Activated CD4-positive, alpha-beta T cell treated with anti-CD3 and anti-CD28 coated beads, Interleukin-2, amount 50 U/mL, for 1 hour (primary cell): ENCODE data around the gene TMED9.
A peak's percentile ranks its signal among the peaks of the same experiment; 100 is the strongest.
"Not testable (repeated sequence)": the region's sequence is repeated elsewhere in the genome, so short reads cannot be mapped to it uniquely, and the experiment has no call there.

ENCODE experiments used
- DNase-seq: peaks from one replicate; pipeline ENCODE4 v3.0.0-alpha.2; 2020

The TMED9 gene

GRCh38 chr5:177592010-177592834, at the start of gene TMED9:
TSS of gene TMED9 (plus strand) at chr5:177592203. CDS start at chr5:177592215, 12 bp downstream.
- DNase-seq, result peak; percentile 85

DNA sequence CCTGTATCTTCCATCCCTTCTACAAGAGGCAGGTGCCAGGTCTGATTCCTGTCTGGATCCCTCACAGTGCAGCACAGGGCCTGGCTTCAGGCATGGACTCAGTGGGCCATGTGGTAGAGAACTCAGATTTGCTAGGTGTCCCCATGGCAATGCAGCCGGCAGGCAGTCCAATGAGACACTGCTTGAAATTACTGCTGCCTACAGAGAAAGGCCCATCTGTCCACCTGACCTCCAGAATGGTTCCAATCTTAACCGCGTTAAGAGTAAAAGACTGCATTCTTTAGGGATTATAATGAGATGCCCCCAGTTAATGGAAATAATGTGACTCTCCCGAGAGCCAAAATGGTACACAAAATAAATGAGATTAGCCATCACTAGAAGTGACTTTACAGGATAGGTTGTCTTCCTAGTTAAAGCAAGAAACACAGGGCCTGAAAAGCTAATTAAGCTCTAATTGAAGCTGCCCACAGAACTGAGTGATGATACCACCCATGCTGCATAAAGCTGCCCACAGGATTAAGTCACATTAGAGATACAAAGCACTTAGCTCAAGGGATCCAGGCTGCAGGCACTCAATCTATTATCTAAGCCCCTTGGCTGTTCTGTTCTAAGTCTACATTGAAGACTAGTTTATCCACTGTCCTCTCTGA, 49.1 kb upstream of the TMED9 start:
- no peak for DNase-seq

DNA sequence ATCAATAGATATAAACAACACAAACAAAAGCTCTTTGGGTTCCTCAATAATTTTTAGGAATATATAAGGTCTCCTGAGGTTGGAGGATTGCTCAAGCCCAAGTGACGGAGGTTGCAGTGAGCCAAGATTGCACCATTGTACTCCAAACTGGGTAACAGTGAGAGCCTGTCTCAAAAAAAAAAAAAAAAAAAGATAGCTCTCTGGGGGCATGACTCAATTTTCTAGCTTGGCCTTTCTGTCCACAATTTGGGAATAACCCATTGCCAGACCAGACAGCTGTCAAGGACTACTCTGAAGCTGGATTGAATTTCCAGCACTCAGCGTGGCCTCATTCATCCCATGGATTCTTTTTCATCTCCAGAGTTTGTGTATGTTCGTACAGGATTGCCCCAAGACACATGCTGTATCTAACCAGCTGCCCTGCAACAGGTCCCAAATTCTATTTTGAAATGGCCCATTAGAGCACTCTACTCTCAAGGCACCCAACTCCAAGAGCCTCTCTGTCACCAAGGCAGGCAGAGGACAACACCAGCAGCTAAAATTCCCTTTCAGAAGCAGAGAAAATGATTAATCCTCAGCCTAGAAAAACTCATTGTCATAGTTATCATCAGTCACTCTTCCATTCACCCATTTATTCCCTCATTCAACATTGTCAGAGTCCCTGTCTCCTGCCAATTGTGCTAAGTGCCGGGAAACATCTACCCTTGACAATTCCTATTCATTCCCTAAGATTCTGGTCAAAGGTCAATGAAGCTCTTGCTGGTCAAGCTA, 46.3 kb upstream of the TMED9 start:
- DNase-seq, result no peak

- no peak for DNase-seq
Observed at GRCh38 chr5:177546258-177546741, 45.7 kb upstream of the TMED9 start.

DNA sequence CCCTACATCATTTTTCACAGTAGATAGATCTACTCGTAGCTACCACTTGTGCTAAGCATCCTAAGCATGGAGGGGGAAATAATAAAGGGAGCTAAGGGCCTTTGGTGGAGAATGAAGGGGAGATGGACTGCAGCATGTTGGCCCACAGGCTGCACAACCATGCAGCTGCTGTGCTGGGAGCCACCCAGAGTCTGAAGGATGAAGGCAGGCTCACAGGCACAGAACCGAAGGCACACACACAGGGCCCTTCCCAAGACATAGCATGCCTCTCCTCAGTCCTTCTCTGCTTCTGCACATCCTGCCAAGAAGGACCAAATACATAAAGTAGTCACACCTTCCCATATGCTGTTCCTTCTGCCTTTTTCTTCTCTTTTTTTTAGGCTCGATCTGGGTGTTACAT, 44.3 kb upstream of the TMED9 start:
- no peak for DNase-seq

DNA sequence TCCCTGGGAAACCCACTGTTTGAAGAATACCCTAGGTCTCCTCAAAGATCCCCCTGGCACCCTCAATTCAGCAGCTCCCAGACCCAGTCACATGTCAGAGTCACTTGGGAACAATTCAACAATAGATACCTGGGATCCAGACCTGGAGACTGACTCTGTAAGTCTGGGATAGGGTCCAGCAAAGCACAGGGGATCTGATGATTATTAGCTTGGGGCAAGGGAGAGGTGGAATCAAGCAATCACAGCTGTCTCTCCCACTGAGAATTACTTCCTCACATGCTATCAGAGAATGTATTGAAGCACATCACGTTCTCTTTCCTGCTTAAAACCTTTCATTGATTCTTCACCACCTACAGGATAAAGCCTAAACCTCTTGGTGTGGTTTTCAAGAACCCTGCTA, 43.5 kb upstream of the TMED9 start:
- DNase-seq, result no peak

DNA sequence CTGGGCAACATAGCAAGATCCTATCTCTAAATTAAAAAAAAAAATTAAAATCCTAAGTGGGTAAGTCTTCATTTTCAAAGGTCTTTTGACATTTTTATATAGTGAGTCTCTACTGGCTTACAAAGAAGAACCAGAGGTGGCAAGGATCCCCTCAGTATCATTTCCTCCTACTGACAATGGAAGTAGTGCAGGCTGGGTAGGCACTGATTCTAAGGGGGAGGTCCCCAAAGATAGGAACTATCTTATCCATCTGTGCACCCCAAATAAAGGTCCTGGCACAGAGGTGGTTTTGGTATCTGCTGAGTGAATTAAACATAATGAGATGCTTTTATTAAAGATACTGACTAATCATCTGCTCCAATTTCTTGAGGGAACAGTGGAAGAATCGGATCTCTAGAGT, 41.9 kb upstream of the TMED9 start:
- DNase-seq, result no peak

GRCh38 chr5:177552839-177553455, 39.1 kb upstream of the TMED9 start:
- no peak for DNase-seq

- DNase-seq, result peak; percentile 35
Observed at GRCh38 chr5:177553671-177554429, 38.2 kb upstream of the TMED9 start.

- DNase-seq, result peak; percentile 94
Observed at GRCh38 chr5:177554474-177555111, 37.4 kb upstream of the TMED9 start, which contains the start of gene FAM193B. TSS of gene FAM193B (minus strand) at chr5:177554563. CDS start at chr5:177554458, 105 bp downstream.

DNA sequence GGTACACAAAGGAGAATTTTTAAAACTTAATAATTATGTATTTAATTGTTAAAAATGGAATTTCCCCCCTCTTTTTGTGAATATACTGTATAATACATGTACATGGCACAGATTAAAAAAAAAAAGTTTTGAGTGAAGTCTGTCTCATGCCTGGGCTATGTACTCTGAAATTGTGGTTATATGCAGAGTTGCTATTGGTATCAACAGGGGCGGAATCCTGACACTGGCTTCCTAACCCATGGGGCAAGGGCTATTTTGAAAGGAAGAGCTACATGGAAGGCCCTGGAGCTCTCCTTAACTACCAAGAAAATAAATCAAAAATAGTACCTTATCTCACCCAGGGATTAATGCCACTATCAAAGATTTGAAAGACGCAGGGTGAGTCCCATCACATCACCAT, 36.8 kb upstream of the TMED9 start:
- no peak for DNase-seq

GRCh38 chr5:177555665-177556064, 36.3 kb upstream of the TMED9 start:
- DNase-seq, result no peak

DNA sequence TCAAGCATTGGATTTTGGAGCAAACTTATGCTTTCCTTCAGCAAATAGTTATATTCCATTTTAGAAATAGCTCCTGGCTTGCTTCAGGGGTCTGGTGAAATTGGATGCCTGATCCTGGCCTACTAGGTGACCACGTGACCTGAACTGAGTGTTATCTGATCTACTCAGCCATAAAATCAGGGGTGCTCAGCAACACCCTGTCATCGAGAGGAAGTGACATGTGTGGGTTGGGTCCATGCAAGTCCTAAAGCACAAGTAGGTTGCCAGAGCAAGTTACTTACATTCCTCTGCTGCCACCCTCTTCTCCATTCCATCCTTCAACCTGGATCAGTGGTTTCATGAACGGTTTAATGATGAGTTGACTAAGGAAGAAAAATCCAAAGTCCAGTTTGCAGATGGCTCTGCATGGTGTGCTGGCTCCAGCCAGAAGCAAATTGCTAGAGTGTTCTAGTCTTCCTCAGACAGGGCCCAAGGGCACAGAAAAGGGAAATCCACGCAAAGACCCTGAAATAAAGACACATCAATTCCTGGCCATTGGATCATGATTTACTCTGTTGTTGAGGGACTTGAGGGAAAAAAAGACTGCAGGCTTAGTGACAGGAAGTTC, 34.9 kb upstream of the TMED9 start:
- no peak for DNase-seq

DNA sequence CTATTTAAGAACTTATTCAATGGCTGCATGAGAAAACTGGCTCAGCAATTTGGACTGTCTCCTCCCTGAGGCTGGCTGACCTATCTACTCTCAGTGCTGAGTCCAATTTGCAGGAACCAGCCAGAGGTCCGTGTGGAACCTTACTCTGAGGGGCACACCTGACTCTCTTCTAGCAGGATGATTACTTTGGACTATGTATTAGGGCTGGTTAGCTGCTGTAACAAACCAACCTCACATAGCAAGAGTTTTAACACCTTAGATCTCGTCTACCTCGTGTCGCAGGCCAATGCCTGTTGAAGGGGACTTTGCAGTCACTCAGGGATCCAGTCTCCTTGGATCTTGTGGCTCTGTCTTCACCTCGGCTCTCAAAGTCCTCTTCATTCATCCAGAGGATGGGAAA, 34.2 kb upstream of the TMED9 start:
- DNase-seq, result no peak

GRCh38 chr5:177559446-177559941, 32.5 kb upstream of the TMED9 start:
- not testable (repeated sequence) for DNase-seq

GRCh38 chr5:177565046-177565445, 27.0 kb upstream of the TMED9 start:
- no peak for DNase-seq

- DNase-seq, result no peak
Observed at GRCh38 chr5:177568326-177568725, 23.7 kb upstream of the TMED9 start.

- no peak for DNase-seq
Observed at GRCh38 chr5:177569894-177570293, 22.1 kb upstream of the TMED9 start.

DNA sequence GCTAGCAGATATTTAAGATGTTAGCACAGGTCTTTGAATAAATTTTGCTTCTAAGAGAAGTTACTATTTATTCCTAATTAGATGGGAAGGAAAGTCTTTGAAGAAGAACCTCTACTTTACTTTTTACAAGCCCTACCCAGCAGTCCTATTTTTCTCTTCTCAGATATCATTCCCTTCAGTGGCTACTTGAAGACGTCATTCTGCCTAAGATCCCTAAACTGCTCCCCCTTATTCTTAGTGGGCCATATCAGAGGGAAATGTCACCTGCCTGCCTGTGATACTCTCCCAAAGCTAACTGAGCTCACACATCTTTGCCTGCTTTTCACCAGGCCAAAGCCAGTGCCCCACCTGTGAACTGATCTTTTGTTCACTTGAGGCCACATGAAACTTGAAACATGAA, 16.5 kb upstream of the TMED9 start:
- no peak for DNase-seq

GRCh38 chr5:177576169-177576568, 15.8 kb upstream of the TMED9 start:
- DNase-seq, result no peak

DNA sequence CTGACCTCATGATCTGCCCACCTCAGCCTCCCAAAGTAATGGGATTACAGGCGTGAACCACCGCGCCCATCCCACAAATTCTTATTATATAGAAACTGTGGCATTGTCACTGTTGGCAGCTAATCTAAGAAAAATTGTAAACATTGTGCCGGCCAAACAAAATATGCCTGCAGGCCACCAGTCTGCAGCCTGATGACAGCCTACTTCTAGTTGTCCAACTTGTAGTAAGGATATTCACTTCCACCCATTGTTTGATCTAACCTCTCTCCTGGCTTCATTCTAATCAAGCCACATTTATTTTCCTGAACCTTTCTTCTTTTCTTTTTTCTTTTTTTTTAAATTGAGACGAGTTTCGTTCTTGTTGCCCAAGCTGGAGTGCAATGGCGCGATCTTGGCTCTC, 13.7 kb upstream of the TMED9 start:
- DNase-seq, result no peak
